Esophagus muscularis mucosa (tissue), 4 donors: Measurements from ENCODE around the gene NTN4. TPM values are rescaled to one million over a fixed set of nuclear protein-coding genes. Genes with fewer than 3 reads are reported as not detected.

Experiments
- DNase-seq: peaks from one replicate; pipeline ENCODE4 v3.0.0-alpha.2; 2017; ENCODE audit errors: extremely low spot score
- H3K27ac ChIP-seq, 4 donors: fragments of 200-600 bp; sonication (generic); replicated peaks in 1 of 4; 1 replicate in 3 of 4; 2 replicates in 1 of 4; pipeline ENCODE4 v1.5.1; 2016 to 2019; ENCODE audit warnings: mild to moderate bottlenecking in 1 of 4
- H3K27me3 ChIP-seq, 4 donors: fragments of 200-600 bp; sonication (generic); one replicate each; pipeline versions ENCODE4 v1.5.1 to v1.6.0; 2016 to 2019
- H3K36me3 ChIP-seq, 4 donors: fragments of 200-600 bp; sonication (generic); one replicate each; pipeline ENCODE4 v1.5.1; 2016 to 2019
- H3K4me1 ChIP-seq, 4 donors: fragments of 200-600 bp; sonication (generic); one replicate each; pipeline ENCODE4 v1.5.1; 2016 to 2019
- H3K4me3 ChIP-seq, 4 donors: fragments of 200-600 bp; sonication (generic); 1 replicate in 2 of 4; 2 replicates in 2 of 4; pipeline ENCODE4 v1.5.1; 2016 to 2019; ENCODE audit warnings: mild to moderate bottlenecking in 4 of 4, moderate library complexity in 1 of 4
- H3K9me3 ChIP-seq, 4 donors: fragments of 200-600 bp; sonication (generic); 1 replicate in 3 of 4; 2 replicates in 1 of 4; pipeline ENCODE4 v1.5.1; 2016 to 2019
- EP300 ChIP-seq: sonication (generic); formaldehyde crosslinking; IDR thresholded peaks from one replicate; pipeline ENCODE4 v1.6.1; 2017; ENCODE audit warnings: antibody characterized with exemption
- POLR2A ChIP-seq: fragments of 450-650 bp; IDR thresholded peaks from one replicate; pipeline ENCODE4 v1.6.1; 2017; ENCODE audit warnings: antibody characterized with exemption, moderate library complexity, mild to moderate bottlenecking, low read depth
- POLR2AphosphoS5 ChIP-seq, 2 donors: sonication (generic); formaldehyde crosslinking; IDR thresholded peaks; one replicate each; pipeline ENCODE4 v1.6.1; 2017; ENCODE audit warnings: antibody characterized with exemption in 2 of 2
- WGBS: methylation state at CpG from one replicate; pipeline ENCODE4 v1.1.5; 2018; 5-methylcytosine and 5-hydroxymethylcytosine counted together
- intact Hi-C: fragments of 100-400 bp; cut with DNase I; formaldehyde crosslinking; loops from one replicate; pipeline ENCODE4 v1.15.1; 2023
- total RNA-seq, 4 donors: library from RNA; depleted of rRNA; stranded (reverse); fragments of >200 nt; gene quantifications; one replicate each; pipeline versions ENCODE4 v1.1.0 to v1.2.1, GENCODE V29; 2016
- TF ChIP-seq, protein P1 (sequence below), 3 experiments: fragments of 200-600 bp in 2 of 3; fragments of 450-650 bp in 1 of 3; sonication (generic) in 2 of 3; IDR thresholded peaks; one replicate each; pipeline ENCODE4 v1.5.1; 2017 to 2019; ENCODE audit warnings: antibody characterized with exemption in 3 of 3, mild to moderate bottlenecking in 2 of 3, moderate library complexity in 1 of 3

Gene NTN4
- total RNA-seq, 4 donors from 2014 or later: 46.7 to 73.1 (median 52.7) TPM

DNA sequence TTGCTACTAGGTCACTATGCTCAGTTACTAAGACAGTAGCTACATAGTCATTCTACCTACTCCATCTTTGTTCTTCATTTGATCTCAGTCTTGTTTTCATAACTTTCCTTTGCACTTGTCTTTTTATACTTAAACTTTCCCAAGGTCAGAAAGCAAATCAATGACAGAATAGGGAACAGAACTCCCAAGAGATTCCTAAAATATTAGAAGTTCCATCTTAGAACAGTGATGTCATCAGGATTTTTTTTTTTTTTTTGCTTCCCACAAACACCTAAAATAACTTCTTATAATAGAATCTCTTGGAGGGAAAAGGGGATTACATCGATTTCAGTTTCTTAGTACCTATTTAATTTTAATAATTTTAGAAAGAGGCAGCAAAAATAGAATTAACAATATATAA is 65.8 kb downstream of the NTN4 start:
- no peak overlapping the region for H3K27ac ChIP-seq
- H3K4me1 ChIP-seq: peaks cover 5 to 37% (median 17%) of the 10 kb centered on the region in 4 donors
- no peaks in the 10 kb centered on the region for H3K36me3 ChIP-seq
- H3K9me3 ChIP-seq: no peaks in the 10 kb centered on the region
- TF ChIP-seq EP300 (no peak), POLR2AphosphoS5 (IDR thresholded peaks at IDR 0.05) (no peak), POLR2A (no peak)
- TF ChIP-seq, protein P1, sequence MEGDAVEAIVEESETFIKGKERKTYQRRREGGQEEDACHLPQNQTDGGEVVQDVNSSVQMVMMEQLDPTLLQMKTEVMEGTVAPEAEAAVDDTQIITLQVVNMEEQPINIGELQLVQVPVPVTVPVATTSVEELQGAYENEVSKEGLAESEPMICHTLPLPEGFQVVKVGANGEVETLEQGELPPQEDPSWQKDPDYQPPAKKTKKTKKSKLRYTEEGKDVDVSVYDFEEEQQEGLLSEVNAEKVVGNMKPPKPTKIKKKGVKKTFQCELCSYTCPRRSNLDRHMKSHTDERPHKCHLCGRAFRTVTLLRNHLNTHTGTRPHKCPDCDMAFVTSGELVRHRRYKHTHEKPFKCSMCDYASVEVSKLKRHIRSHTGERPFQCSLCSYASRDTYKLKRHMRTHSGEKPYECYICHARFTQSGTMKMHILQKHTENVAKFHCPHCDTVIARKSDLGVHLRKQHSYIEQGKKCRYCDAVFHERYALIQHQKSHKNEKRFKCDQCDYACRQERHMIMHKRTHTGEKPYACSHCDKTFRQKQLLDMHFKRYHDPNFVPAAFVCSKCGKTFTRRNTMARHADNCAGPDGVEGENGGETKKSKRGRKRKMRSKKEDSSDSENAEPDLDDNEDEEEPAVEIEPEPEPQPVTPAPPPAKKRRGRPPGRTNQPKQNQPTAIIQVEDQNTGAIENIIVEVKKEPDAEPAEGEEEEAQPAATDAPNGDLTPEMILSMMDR (IDR thresholded peaks at IDR 0.05): no peak
- WGBS: 89% methylated on average over 1 of the region's 1 CpG
- no peaks in the 10 kb centered on the region for H3K27me3 ChIP-seq
- intact Hi-C loops: no loop called here
- no peak overlapping the region for H3K4me3 ChIP-seq
- no peak for DNase-seq

DNA sequence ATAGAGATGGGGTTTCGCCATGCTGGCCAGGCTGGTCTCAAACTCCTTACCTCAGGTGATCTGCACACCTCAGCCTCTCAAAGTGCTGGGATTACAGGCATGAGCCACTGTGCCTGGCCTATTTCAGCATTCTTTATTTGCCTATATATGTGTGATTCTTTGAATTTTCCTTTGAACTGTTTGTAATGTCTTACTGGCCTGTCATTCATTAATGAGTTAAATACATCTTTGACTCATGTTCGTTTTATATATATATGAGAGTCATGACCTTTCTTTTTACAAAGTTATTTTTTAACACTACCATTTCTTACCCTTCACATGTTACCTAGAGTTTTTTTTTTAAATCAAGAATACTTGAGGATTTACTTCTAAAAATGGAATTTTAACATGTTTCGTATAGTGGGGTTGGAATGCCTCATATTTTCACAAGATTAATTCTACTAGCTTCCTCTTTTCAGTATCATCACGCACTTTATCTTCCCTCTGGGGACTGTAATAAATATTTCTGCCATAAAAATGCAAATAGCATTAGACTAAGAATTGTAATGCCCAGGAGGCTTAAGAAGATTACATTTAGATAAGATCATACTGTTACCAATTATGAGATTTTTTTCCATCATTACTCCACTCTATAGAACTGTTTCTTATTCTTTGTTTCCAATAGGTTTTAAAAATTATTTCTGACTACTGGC is 66.7 kb downstream of the NTN4 start:
- H3K4me1 ChIP-seq: peaks cover 5 to 31% (median 18%) of the 10 kb centered on the region in 4 donors
- no peaks in the 10 kb centered on the region for H3K27me3 ChIP-seq
- WGBS: 53% methylated on average over 4 of the region's 4 CpGs
- no peaks in the 10 kb centered on the region for H3K36me3 ChIP-seq
- no peak overlapping the region for H3K27ac ChIP-seq
- intact Hi-C loops: no loop called here
- DNase-seq: no peak
- H3K4me3 ChIP-seq: no peak overlapping the region
- TF ChIP-seq EP300 (no peak), POLR2AphosphoS5 (IDR thresholded peaks at IDR 0.05) (no peak), POLR2A (no peak)
- TF ChIP-seq, protein P1 (IDR thresholded peaks at IDR 0.05): no peak
- H3K9me3 ChIP-seq: no peaks in the 10 kb centered on the region

DNA sequence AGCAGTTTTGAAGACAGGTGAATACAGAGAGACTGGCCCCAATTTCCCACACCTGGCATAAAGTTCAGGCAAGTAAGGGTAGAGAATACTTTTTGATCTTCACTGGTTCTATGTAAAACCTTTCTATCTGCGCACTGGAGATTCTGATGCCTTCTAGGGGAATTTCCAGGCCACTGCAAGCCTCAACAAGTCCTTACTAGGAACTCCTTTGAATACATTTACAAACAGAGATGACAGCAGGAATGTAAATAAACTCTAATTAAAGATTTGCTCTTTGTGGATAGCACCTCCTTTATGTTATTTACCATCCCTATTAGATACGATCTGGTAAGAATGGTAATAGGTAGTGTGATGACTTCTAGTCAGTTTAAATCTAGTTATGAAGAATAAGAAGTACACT is 69.2 kb downstream of the NTN4 start:
- 73% methylated on average over 2 of the region's 2 CpGs for WGBS

DNA sequence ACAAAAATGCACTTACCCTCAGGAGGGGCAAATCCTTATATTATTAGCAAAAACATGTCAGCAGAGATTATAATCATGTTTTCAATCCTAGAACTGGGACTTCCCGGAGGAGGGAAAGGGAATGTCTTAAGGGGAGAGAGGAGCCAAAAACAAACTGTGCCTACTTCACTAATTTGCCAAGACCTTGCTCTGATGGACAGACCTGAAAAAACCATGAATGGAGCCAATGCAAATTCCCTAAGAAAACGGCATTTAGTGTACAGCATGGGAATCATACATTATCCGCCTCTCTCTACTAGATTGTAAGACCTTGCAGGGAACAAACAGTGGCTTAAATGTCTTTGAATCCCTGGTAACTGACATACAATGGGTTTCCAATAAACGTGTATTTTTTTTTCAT is 70.4 kb downstream of the NTN4 start:
- Histone ChIP-seq H3K27ac (no peak overlapping the region), H3K4me1 (peaks cover 13 to 31% (median 18%) of the 10 kb centered on the region in 4 donors), H3K27me3 (no peaks in the 10 kb centered on the region), H3K36me3 (no peaks in the 10 kb centered on the region), H3K4me3 (no peak overlapping the region), H3K9me3 (no peaks in the 10 kb centered on the region)
- WGBS: 64% methylated on average over 4 of the region's 4 CpGs
- TF ChIP-seq, protein P1 (IDR thresholded peaks at IDR 0.05): no peak
- no peak for TF ChIP-seq EP300
- TF ChIP-seq POLR2A: no peak
- no peak for TF ChIP-seq POLR2AphosphoS5 (IDR thresholded peaks at IDR 0.05)
- intact Hi-C loops: no loop called here
- no peak for DNase-seq

More for the DNA sequence above, 69.2 kb downstream of the NTN4 start:
- intact Hi-C loops: no loop called here
- DNase-seq: no peak
- Histone ChIP-seq H3K9me3 (no peaks in the 10 kb centered on the region), H3K36me3 (no peaks in the 10 kb centered on the region), H3K4me1 (peaks cover 13 to 31% (median 18%) of the 10 kb centered on the region in 4 donors), H3K4me3 (no peak overlapping the region), H3K27ac (peak overlapping the region in 2 of 4 donors; percentile 25 to 42), H3K27me3 (no peaks in the 10 kb centered on the region)
- TF ChIP-seq EP300: no peak
- TF ChIP-seq POLR2A: no peak
- TF ChIP-seq, protein P1 (IDR thresholded peaks at IDR 0.05): peak in 1 of 3 experiments; percentile 37
- TF ChIP-seq POLR2AphosphoS5 (IDR thresholded peaks at IDR 0.05): no peak
